ENCODE data around the gene SLC17A3. TPM values are rescaled to one million over a fixed set of nuclear protein-coding genes. Genes with fewer than 3 reads are reported as not detected.

Gene SLC17A3
- total RNA-seq, 2 donors from 2014 or later: not detected

DNA sequence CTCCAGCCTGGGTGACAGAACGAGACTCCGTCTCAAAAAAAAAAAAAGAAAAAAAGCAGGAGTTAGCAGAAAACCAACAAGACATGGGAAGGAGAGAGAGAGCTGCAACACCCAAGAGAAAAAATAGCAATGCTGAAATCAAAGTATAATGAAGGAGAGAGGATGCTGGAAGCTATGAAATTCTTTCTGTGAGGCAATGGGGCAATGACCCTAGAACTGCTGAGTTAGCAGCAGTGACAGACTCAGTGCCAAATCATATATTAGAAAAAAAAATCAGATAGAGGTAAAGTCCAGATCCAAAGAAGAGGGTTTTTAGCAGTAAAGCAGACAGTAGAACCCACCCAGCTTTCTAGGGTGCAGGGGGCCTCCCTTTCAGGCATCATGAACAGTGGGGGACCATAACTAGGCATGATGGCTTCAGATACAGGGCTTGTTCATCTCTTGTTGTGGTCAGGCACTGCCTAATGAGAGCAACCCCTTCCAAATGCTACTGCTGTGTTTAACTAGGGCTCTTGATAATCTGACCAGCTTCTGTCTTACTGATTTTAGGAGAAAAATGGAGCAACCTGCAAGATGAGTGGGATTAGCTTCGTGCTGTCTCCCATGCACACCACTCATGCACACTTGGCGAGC lies 29.5 kb upstream of the SLC17A3 start:
- no peak for DNase-seq (ENCODE audit: low spot score)
- Histone ChIP-seq H3K27ac (no peak overlapping the region), H3K4me1 (no peaks in the 10 kb centered on the region), H3K27me3 (no peaks in the 10 kb centered on the region), H3K9me3 (no peaks in the 10 kb centered on the region), H3K36me3 (no peaks in the 10 kb centered on the region), H3K4me3 (no peak overlapping the region)
- TF ChIP-seq, protein P1, sequence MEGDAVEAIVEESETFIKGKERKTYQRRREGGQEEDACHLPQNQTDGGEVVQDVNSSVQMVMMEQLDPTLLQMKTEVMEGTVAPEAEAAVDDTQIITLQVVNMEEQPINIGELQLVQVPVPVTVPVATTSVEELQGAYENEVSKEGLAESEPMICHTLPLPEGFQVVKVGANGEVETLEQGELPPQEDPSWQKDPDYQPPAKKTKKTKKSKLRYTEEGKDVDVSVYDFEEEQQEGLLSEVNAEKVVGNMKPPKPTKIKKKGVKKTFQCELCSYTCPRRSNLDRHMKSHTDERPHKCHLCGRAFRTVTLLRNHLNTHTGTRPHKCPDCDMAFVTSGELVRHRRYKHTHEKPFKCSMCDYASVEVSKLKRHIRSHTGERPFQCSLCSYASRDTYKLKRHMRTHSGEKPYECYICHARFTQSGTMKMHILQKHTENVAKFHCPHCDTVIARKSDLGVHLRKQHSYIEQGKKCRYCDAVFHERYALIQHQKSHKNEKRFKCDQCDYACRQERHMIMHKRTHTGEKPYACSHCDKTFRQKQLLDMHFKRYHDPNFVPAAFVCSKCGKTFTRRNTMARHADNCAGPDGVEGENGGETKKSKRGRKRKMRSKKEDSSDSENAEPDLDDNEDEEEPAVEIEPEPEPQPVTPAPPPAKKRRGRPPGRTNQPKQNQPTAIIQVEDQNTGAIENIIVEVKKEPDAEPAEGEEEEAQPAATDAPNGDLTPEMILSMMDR (IDR thresholded peaks at IDR 0.05): no peak

DNA sequence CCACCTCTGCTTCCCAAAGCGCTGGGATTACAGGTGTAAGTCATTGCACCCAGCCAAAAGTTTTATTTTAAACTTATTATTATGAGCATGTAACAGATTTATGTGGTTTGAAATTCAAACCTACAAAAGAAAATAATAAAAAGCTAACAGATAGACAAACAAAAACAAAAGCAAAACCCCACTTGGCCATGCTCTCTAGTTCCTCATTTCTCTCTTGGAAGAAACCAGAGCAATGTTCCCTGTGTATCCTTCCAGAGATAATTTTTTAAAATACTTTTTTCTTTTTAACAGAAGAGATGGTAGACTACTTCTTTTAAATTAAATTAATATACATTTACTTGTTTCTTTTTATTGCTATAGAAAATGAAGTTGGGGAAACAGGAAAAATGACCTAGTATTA lies 28.0 kb upstream of the SLC17A3 start:
- no peak for DNase-seq (ENCODE audit: low spot score)
- no peaks in the 10 kb centered on the region for H3K4me1 ChIP-seq
- no peaks in the 10 kb centered on the region for H3K9me3 ChIP-seq
- H3K27ac ChIP-seq: no peak overlapping the region
- H3K4me3 ChIP-seq: no peak overlapping the region
- TF ChIP-seq, protein P1 (IDR thresholded peaks at IDR 0.05): no peak
- no peaks in the 10 kb centered on the region for H3K27me3 ChIP-seq
- H3K36me3 ChIP-seq: no peaks in the 10 kb centered on the region

DNA sequence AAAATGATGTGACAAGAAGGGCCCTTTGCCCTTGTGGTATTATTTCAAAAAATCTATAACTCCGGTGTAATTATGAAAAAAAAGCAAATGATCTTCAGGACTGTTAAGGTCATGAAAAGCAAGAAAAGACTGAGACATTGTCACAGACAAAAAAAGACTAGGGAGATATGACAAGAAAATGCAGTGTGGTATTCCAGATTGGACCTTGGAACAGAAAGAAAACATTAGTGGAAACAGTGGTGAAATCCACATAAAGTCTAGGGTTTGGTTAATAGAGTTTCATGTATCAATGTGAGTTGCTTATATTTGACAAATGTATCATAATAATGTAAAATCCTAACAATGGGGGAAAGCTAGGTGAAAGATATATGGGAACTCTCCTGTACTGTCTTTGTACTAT lies 26.8 kb upstream of the SLC17A3 start:
- Histone ChIP-seq H3K27ac (no peak overlapping the region), H3K4me1 (no peaks in the 10 kb centered on the region), H3K27me3 (no peaks in the 10 kb centered on the region), H3K36me3 (no peaks in the 10 kb centered on the region), H3K9me3 (no peaks in the 10 kb centered on the region), H3K4me3 (no peak overlapping the region)
- DNase-seq (ENCODE audit: low spot score): no peak
- TF ChIP-seq, protein P1 (IDR thresholded peaks at IDR 0.05): no peak

DNA sequence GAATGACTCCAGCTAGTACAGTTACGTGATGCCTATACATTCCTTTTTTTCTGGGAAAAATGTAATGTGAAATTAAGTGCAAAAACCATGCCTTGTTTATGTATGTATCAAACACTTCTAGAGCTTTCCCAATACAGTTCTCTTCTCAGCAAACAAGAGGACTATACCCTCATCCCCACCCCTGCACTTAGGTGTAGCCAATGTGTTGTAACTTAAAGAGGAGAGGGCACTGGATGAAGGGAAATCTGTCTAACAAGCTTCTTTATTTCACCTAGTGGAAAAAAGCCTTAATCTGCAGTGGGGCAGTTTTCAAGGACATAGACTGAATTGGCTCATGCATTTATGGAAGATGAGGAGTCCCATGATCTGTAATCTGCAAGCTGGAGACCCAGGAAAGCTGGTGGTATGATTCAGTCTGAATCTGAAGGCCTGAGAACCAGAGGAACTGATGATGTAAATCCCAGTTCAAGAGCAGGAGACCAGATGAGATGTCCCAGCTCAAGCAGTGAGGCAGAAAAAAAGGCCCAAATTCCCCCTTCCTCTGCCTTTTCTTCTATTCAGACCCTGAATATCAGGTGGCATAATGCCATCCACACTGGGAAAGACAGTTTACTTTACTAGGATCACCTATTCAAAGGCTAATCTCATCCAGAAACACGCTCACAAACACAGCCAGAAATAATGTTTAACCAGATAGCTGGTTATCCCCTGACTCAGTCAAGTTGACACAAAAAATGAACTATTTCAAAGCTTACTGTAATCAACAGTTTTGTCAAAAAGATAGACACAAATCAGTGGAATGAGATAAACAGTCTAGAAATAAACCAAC lies 25.8 kb upstream of the SLC17A3 start:
- TF ChIP-seq, protein P1 (IDR thresholded peaks at IDR 0.05): no peak
- DNase-seq (ENCODE audit: low spot score): no peak
- Histone ChIP-seq H3K27me3 (no peaks in the 10 kb centered on the region), H3K4me3 (no peak overlapping the region), H3K4me1 (no peaks in the 10 kb centered on the region), H3K27ac (no peak overlapping the region), H3K36me3 (no peaks in the 10 kb centered on the region), H3K9me3 (no peaks in the 10 kb centered on the region)

DNA sequence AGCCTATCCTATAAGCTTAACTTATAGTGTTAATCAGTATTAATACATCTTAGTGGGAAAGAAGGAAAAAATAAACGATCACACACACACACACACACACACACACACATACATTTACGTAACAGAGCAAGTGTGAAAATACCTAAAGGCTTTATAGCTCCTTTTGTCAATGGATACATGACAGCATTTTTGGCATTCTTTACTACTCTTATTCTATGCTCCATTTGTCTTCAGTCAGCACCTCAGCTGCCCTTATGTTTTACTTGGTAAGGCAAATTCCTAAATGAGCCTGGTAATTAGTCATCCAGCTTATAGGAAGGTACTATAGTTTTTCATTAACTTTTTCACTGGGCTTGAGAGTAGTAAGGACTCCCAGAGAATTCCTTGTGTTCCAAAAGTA lies 25.1 kb upstream of the SLC17A3 start:
- Histone ChIP-seq H3K4me3 (no peak overlapping the region), H3K36me3 (no peaks in the 10 kb centered on the region), H3K27ac (no peak overlapping the region), H3K27me3 (no peaks in the 10 kb centered on the region), H3K4me1 (no peaks in the 10 kb centered on the region), H3K9me3 (no peaks in the 10 kb centered on the region)
- DNase-seq (ENCODE audit: low spot score): no peak
- TF ChIP-seq, protein P1 (IDR thresholded peaks at IDR 0.05): no peak

Measured in right atrium auricular region (tissue), 2 donors.